SU-DHL-6 (cell line): ENCODE data around the gene NUP62CL.

Experiments
- H2AFZ ChIP-seq: fragments of 200-600 bp; sonication (generic); 2 replicates; pipeline ENCODE4 v1.6.1; 2014; ENCODE audit warnings: low read depth, mild to moderate bottlenecking, moderate library complexity, mixed read lengths, antibody characterized with exemption, low read length; ENCODE audit not compliant: severe bottlenecking
- H3F3A ChIP-seq: fragments of 200-600 bp; shearing (Covaris generic); 2 replicates; pipeline ENCODE4 v1.6.0; 2016; ENCODE audit warnings: antibody characterized with exemption, mild to moderate bottlenecking; ENCODE audit not compliant: insufficient read depth
- H3K27ac ChIP-seq: fragments of 200-600 bp; sonication (generic); 2 replicates; pipeline ENCODE4 v1.5.1; 2016; ENCODE audit warnings: low read depth, mild to moderate bottlenecking, low read length, moderate library complexity, mixed read lengths
- H3K27me3 ChIP-seq: fragments of 200-600 bp; sonication (generic), shearing (Covaris generic); 2 replicates; pipeline ENCODE4 v1.6.0; 2014; ENCODE audit warnings: mild to moderate bottlenecking, low read length
- H3K36me3 ChIP-seq: fragments of 200-600 bp; sonication (generic); 2 replicates; pipeline ENCODE4 v1.6.1; 2014; ENCODE audit warnings: mild to moderate bottlenecking, low read length, mixed read lengths
- H3K4me2 ChIP-seq: fragments of 300-600, 200-600 bp; shearing (Covaris generic), sonication (generic); 2 replicates; pipeline ENCODE4 v1.6.0; 2014; ENCODE audit warnings: low read length, low read depth, mild to moderate bottlenecking; ENCODE audit not compliant: poor library complexity, severe bottlenecking
- H3K4me3 ChIP-seq: fragments of 200-600 bp; sonication (generic); 2 replicates; pipeline ENCODE4 v1.5.1; 2014; ENCODE audit warnings: antibody characterized with exemption, low read length, mild to moderate bottlenecking, mixed read lengths; ENCODE audit not compliant: insufficient read depth, poor library complexity, severe bottlenecking
- H3K79me2 ChIP-seq: fragments of 200-600 bp; sonication (generic); 2 replicates; pipeline ENCODE4 v1.6.1; 2014; ENCODE audit warnings: mild to moderate bottlenecking, low read length, moderate library complexity; ENCODE audit not compliant: insufficient read depth
- H3K9ac ChIP-seq: fragments of 200-600 bp; sonication (generic); 2 replicates; pipeline ENCODE4 v1.7.0; 2014; ENCODE audit warnings: mild to moderate bottlenecking, low read length
- H3K9me2 ChIP-seq: fragments of 200-600 bp; sonication (generic); replicated peaks from 2 replicates; pipeline ENCODE4 v1.6.1; 2014; ENCODE audit warnings: low read length; ENCODE audit not compliant: insufficient read depth
- H3K9me3 ChIP-seq: fragments of 200-600 bp; sonication (generic); 2 replicates; pipeline ENCODE4 v1.6.1; 2014; ENCODE audit warnings: low read length, mixed read lengths; ENCODE audit not compliant: insufficient read depth
- H4K20me1 ChIP-seq: fragments of 200-600 bp; sonication (generic); 2 replicates; pipeline ENCODE4 v1.6.1; 2014; ENCODE audit warnings: low read depth, mild to moderate bottlenecking, antibody characterized with exemption, low read length, moderate library complexity, mixed read lengths
- EZH2phosphoT487 ChIP-seq: fragments of 200-600 bp; sonication (generic), shearing (Covaris generic); conservative IDR thresholded peaks from 2 replicates; pipeline ENCODE4 v1.6.1; 2018; ENCODE audit warnings: mild to moderate bottlenecking, antibody characterized with exemption, low read length, moderate library complexity, mixed read lengths
- TF ChIP-seq, protein P1 (sequence below): fragments of 200-600 bp; sonication (generic); IDR thresholded peaks from one replicate; pipeline ENCODE4 v1.5.1; 2017; ENCODE audit warnings: antibody characterized with exemption, mild to moderate bottlenecking, low read length, moderate library complexity; ENCODE audit not compliant: insufficient read depth, poor library complexity, severe bottlenecking

Gene NUP62CL

DNA sequence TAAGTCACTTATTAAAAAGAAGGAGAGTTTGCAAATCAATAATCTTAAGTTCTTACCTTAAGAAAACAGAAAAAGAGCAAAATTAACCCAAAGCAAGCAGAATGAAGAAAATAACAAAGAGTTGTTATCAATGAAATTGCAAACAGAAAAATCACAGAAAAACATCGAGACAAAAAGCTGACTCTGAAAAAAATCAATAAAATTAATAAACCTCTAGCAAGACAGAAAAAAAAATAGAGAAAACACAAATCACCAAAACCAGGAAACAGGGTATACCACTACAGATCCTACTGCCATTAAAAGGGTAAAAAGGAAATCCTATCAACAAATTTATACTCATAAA is 70.3 kb downstream of the NUP62CL start:
- Histone ChIP-seq H2AFZ (no peak overlapping the region), H3K79me2 (no peaks in the 10 kb centered on the region), H4K20me1 (no peaks in the 10 kb centered on the region), H3K9me3 (no peaks in the 10 kb centered on the region), H3K4me2 (no peak overlapping the region), H3K36me3 (no peaks in the 10 kb centered on the region), H3F3A (no peaks in the 10 kb centered on the region), H3K27me3 (no peaks in the 10 kb centered on the region), H3K27ac (no peak overlapping the region), H3K9ac (no peak overlapping the region), H3K9me2 (no peaks in the 10 kb centered on the region), H3K4me3 (no peak overlapping the region)
- TF ChIP-seq, protein P1, sequence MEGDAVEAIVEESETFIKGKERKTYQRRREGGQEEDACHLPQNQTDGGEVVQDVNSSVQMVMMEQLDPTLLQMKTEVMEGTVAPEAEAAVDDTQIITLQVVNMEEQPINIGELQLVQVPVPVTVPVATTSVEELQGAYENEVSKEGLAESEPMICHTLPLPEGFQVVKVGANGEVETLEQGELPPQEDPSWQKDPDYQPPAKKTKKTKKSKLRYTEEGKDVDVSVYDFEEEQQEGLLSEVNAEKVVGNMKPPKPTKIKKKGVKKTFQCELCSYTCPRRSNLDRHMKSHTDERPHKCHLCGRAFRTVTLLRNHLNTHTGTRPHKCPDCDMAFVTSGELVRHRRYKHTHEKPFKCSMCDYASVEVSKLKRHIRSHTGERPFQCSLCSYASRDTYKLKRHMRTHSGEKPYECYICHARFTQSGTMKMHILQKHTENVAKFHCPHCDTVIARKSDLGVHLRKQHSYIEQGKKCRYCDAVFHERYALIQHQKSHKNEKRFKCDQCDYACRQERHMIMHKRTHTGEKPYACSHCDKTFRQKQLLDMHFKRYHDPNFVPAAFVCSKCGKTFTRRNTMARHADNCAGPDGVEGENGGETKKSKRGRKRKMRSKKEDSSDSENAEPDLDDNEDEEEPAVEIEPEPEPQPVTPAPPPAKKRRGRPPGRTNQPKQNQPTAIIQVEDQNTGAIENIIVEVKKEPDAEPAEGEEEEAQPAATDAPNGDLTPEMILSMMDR: no peak
- TF ChIP-seq EZH2phosphoT487: no peak

DNA sequence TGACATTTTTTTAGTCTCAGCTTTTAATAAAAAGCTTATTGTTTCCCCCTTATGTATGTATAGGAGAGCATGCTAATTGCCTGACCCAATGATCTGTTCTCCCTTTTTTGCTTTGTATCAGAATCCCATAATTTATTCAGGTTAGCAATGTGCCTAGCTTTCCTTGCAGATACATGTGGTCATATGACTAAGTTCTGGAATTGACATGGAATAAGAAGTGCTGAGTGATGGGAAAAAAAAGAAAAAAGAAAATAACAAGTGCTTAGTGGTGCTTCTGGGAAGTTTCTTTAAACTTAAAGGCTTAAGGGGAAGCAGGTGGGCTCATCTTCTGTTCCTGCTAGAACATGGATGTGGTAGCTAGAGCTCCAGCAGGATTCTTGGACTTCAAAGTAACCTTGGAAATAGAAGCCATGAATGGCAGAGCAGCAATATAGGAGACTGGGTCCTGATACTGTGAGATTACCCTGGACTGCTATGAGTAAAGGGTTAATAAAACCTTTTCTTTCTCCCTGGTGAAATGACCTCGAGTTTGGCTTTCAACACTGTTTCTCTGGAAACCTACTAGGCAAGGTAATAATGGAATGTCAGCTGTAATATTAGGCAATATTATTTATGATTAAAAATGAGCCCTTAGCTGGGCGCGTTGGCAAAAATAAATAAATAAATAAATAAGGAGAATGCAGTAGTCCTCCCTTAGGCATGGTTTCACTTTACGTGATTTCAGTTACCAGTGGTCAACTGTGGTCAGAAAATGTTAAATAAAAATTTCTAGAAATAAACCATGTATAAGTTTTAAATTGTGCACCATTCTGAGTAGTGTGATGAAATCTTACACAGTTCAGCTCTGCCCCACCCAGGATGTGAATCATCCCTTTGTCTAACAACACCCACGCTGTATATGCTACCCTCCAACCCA is 70.9 kb downstream of the NUP62CL start:
- no peak for TF ChIP-seq EZH2phosphoT487
- TF ChIP-seq, protein P1: no peak
- no peaks in the 10 kb centered on the region for H3K79me2 ChIP-seq
- no peaks in the 10 kb centered on the region for H3K27me3 ChIP-seq
- H3K9me3 ChIP-seq: no peaks in the 10 kb centered on the region
- no peaks in the 10 kb centered on the region for H3F3A ChIP-seq
- H3K4me3 ChIP-seq: no peak overlapping the region
- H3K36me3 ChIP-seq: no peaks in the 10 kb centered on the region
- H2AFZ ChIP-seq: no peak overlapping the region
- H4K20me1 ChIP-seq: no peaks in the 10 kb centered on the region
- no peak overlapping the region for H3K27ac ChIP-seq
- H3K4me2 ChIP-seq: no peak overlapping the region
- no peaks in the 10 kb centered on the region for H3K9me2 ChIP-seq
- H3K9ac ChIP-seq: no peak overlapping the region

DNA sequence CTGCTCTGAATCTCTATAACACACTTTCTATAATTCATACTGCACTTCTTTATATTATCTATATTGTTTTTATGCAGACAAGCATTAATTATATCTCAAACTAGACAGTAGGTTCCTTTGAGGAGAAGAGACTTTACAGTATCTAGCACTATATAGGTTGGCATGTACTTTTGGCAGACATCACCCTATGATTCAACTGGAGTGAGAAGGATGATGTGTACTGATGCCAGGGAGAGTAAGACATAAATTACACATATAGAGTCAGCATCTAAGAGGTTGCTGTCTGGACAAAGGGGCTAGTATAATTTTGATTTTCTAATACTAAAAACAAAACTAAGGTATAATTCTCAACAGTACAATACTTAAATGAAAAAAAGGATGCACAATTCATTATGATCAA is 82.5 kb downstream of the NUP62CL start:
- no peaks in the 10 kb centered on the region for H3K36me3 ChIP-seq
- no peak overlapping the region for H3K4me2 ChIP-seq
- no peak overlapping the region for H3K27ac ChIP-seq
- H3F3A ChIP-seq: no peaks in the 10 kb centered on the region
- H3K79me2 ChIP-seq: no peaks in the 10 kb centered on the region
- H4K20me1 ChIP-seq: no peaks in the 10 kb centered on the region
- H3K9me2 ChIP-seq: no peaks in the 10 kb centered on the region
- H3K4me3 ChIP-seq: no peak overlapping the region
- no peak overlapping the region for H2AFZ ChIP-seq
- no peaks in the 10 kb centered on the region for H3K9me3 ChIP-seq
- TF ChIP-seq EZH2phosphoT487: no peak
- TF ChIP-seq, protein P1: no peak
- no peaks in the 10 kb centered on the region for H3K27me3 ChIP-seq
- H3K9ac ChIP-seq: no peak overlapping the region
